HG02938 (cell line): ENCODE results near the gene SLC35A2.

Source experiments
- ATAC-seq: cut with Tn5 transposase; IDR thresholded peaks from one replicate; pipeline ENCODE4 v1.9.1; 2021; ENCODE audit warnings: mild to moderate bottlenecking, moderate library complexity; ENCODE audit not compliant: unreplicated experiment

Gene SLC35A2

DNA sequence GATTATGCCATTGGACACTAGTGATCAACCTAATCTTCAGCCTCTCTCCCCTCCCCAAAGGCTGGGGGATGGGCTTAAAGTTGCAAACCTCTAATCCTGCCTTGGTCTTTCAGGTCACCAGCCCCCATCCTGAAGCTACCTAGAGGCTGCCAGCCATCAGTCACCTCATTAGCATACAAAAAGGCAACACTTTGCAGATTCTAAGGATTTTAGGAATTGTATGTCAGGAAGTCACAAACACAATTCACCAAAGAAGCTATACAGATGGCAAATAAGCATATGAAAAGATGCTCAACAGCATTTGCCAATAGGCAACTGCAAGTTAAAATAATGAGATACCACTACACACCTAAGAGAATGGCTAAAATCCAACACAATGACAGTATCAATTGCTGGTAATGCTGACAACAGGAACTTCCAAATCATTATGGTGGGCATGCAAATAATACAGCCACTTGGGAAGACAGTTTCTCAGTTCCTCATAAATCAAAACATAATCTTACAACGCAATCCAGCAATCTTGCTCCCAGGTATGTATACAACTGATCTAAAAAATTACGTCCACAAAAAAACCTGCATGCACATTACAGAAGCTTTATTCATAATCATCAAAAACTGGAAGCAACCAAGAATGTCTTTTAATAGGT is 16.4 kb upstream of the SLC35A2 start:
- no peak for ATAC-seq

DNA sequence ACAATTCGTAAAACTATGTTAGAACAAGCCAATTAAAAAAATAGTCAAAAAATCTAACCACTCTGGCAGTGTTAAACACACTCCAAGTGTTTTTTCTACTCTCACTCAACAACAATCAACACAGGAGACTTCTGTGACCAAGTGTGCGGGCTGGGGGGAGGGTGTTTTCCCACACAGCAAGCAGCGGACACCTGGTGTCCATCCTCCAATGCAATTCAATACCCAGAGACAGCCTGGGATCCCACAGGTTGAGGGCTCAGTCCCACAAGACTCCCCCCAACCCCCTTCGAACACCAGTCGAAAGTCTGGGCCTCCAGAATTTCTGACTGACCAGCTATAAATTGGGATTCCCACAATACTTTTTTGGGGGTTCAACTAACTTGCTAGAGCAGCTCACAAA is 15.7 kb upstream of the SLC35A2 start:
- ATAC-seq: no peak

DNA sequence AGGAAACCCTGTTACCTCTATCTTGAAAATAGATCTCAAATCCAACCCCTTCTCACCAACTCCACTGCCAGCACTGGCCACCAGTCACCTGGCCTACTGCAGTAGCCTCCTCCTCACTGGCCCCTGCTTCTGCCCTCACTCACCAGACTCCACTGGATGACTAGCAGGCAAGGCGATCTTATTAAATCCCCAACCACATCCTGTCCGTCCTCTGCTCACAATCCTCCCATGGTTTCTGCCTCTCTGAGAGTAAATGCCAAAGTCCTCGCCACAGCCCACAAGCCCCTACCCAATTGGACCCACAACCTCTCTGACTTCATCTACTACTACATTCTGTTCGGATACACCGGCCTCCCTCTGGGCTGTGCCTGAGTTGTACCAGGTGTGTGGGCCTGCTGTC is 12.8 kb upstream of the SLC35A2 start:
- no peak for ATAC-seq

DNA sequence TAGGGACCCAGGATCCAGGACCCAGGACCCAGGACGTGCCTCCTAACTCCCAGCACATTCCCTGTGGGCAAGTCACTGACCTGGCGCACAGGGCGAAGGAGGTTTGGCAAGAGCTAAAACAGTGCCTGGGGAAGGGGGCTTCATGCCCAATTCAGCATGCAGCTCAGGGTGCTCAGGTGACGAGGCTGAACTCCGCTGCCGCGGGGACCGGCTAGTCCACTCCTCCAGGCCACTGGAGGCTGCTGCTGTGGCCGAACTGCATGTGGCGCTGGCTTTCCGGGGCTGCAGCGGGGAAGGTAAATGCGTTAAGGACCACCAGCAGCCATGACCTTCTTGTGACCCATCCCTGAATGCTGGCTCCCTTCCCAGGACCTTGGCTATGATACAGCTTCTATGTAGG is 12.3 kb upstream of the SLC35A2 start:
- ATAC-seq: no peak

DNA sequence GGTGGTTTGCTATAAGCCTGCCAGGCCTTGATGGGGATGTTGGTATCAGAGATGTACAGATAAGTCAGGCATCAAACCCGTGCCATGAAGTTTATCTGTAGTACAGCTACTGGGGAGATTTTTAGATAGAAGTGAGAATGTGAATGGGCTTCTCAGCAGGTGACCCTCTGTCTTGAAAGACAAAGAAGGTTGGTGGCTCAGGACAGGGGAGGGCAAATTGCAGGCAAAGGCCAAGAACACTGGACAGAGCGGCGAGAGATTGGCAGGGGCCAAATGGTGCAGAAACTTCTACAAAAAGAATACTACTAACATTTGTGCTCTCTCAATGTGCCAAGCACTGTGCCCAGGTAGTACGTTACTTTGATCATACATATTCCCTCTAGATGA is 9.3 kb upstream of the SLC35A2 start:
- no peak for ATAC-seq

DNA sequence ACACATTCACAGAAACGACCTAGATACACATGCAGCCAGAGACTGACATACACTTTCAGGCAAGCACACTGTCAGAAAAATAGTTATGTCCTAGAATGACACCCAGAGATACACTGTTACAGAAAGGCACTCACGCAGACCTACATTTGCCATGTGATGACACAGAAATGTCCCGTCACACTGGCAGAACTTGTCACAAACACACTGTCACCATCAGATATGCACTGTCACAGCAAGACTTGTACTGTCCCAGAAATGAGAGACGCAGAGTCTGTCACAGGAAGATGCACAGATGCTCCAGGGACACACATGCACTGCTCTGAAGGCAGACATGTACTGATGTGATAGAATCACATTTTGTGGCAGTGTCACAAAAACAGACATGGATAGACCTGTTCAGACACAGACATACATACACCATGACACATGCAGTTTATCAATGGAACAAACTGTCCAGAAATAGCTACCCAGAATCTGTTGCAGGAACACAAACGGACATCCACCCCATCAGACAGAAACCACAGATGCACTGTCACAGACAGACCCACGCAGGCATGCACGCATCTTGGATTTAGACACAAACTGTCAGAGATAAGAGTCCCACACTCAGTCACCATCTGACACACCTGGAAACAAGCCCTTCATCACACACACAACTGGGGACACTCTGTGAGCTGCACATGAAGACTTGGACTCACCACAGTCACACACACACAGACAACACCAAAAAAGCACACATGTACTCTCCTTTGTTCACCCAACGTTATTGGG is 8.7 kb upstream of the SLC35A2 start:
- ATAC-seq: no peak

DNA sequence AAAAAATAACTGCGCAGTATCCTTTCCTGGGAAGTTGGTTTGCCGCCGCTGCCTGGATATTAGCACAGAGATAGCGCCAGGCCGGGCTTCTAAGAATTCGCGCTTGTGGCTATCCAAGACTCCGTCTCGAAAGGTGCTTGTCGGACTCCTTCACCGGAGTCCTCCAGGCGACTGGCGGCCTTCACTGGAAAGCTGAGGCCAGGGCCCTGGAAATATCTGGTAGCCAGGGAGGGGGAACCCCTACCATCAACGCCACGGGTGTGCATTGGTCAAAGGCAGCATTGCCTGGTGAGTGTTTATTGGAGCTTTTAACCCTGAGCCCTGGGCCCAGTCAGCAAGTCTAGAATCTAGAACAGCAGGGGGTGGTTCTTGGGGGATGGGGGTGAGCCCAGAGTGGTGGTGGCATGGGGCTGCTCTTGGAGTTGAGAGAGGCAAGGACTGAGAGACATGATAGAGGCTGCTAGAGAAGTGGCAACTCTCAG is 8.0 kb upstream of the SLC35A2 start:
- no peak for ATAC-seq

DNA sequence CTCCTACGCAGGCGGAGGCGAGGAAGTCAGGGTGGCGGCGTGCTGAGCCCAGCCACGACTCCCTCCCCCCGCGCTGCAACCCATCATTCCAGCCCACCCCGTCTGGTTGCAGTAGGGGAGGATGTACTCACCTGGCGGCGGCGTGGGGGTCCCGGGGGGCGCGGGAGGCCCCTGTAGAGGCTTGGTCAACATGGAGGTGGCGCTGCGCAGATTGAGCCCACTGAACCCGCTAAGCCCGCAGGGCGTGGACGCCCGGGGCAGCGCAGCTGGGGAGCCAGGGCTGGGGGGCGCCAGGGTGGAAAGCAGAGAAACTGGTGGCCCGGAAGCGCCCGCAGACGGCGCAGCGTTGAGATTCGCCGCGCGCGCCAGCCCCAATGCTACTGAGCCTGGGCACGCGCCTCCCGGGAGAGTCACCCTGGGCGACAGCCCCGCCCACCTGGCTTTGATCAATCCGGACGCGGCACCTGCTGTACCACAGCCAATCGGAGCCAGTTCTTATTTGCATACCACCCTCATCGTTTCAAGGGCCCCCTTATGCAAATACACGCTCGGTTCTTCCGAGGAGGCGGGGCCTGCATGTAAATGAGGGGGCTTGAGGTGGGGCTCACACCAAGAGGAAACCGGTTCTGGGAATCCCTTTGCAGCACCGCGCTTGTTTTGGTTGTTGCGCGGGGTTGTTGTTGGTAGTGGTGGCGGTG is 7.3 kb upstream of the SLC35A2 start, which contains the start of gene PIM2:
TSS of gene PIM2 (minus strand) at position 382 of the 698 bp plus-strand sequence. CDS start at position 192, 190 bp downstream.
- ATAC-seq: peak; percentile 73

DNA sequence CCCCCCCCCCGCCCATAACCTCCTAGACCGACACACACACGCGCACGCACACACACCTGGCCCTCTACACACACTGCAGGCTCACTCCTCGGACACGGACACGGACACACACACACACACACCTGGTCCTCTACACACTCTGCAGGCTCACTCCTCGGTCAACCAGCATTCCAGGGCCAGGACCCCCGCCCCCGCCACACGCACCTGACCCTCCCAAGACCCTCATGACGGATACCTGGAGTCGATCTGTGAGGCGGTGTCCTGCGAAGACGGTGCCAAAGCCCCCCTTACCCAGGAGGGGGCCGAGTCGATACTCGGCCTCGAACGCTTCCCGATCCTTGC is 6.8 kb upstream of the SLC35A2 start:
- no peak for ATAC-seq

DNA sequence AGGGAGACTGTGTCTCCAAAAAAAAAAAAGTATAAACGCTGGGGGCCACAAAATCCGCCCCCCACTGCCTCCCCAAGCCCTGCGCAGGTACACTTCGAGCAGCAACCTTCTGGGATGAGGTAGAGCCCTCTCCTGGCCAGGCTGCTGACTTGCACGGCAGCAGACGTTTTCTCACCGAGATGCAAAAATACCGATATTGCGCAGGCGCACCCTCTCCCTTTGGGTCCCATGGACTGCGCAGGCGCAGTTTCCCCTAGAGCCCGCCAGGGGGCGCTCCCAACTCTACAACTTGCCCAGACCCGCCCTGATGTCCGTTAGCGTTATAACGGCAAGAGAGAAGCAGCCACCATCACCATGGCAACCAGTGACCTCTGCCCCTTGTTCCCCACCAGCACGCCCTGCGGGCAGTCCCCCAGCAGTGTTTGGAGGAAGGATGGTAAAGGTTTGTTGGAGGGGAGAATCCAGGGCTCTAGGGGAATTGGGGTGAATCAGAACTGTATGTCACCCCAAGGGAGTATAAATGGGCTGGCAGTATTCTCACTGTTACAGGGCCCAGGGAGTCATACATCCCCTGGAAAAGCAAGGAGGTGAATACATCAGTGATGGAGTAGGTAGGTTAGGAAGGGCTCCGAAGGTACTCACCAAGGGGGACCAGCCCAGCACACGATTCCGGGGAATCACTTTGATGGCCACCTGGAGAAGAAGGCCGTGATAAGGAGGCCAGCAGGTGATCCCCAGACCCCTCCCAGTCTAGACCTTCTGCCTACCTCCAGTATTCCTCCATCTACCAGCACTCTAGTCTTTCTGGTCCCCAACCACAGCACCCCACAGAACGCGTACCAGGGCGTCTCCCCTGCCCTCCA is 5.9 kb upstream of the SLC35A2 start:
- peak; percentile 41 for ATAC-seq

DNA sequence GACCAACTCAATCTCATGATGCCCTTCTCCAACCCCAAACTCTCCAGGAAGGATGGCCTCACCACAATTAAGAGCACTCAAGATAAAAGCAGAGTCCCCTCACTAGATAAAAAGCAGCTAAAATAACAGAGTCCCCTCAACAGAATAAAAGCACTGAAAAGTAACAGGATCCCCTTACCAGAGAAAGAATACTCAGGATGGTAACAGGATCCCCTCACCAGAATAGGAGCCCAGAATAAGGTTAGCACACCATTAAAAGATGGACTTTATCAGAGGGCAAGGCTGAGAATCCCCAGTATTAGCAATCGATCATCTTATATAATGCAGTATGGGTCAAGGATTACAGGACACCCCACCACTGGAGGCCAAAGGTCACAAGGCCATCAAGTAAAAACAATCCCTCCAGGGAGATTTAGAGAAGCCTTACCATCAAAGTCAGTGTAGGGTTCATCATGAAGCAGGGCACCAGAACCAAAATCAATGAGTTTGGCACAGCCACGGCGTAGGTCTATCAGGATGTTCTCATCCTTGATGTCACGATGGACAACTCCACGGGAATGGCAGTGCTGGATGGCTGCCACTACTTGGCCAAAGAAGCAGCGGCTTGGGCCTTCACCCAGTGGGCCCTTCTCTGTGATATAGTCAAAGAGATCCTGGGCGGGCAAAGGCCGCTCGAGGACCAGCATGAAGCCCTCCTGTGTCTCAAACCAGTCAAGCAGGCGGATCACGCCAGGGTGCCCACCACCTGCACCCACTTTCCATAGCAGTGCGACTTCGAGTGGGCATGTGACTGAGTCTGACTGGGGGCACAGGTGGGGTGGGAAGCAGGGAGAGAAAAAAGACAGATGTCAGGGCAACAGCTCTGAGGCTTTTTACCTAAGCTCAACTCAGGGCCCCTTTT is 3.4 kb upstream of the SLC35A2 start:
- ATAC-seq: no peak

DNA sequence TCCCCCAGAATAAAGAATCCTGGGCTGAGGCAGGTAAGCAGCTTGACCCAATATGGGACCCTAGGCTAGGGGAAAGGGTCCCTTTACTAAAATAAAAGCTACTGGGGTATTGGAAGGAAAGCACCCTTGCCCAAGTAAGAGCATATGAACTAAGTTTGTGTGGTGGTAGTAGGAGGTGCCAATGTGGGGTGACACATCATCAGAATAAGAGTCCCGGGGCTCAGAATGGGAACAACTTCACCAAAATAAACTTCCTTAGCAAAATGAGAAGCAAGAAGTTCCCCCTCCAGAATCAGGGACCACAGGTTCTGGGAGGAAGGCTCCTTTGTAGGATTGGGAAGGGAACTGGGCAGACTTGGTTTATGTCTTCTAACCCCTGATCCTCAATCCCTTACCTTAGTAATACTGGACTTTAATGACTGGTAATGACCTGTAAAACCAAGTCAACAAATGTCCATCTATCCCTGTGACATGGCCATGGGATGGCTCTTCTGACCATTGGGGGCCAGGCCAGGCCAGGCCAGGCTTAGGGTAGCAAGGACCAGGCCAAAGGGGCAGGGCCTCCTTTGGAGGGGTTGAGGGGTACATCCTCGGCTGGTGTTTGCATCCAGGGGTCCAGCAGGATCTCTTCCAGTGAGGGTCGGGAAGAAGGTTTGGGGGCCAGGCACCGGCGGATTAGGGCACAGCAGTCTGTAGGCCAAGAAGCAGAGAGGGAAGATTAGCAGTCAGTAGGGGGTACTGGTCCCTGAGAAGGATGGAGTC is 2.3 kb upstream of the SLC35A2 start:
- no peak for ATAC-seq

DNA sequence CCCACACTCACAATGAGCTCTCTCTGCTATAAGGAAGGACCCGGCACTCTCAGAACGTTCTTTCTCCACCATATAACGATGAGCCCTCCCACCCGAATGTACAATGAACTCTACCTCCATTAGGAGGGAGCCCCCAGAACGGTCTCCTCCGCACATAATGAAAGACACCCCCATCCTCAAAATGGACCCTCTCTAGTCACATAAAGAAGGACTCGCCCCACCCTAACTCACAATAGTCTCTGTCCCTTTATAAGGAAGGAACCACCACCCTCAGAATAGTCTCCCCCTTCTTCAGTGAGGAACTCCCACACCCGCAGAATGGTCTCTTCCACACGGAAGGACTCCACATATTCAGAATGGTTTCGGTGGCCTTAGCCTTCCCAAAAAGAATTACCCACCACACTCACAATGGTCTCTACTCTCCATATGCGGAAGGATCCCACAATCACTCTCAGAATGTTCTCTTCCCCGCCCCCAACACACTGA is 477 bp downstream of the SLC35A2 start:
- peak; percentile 4 for ATAC-seq

DNA sequence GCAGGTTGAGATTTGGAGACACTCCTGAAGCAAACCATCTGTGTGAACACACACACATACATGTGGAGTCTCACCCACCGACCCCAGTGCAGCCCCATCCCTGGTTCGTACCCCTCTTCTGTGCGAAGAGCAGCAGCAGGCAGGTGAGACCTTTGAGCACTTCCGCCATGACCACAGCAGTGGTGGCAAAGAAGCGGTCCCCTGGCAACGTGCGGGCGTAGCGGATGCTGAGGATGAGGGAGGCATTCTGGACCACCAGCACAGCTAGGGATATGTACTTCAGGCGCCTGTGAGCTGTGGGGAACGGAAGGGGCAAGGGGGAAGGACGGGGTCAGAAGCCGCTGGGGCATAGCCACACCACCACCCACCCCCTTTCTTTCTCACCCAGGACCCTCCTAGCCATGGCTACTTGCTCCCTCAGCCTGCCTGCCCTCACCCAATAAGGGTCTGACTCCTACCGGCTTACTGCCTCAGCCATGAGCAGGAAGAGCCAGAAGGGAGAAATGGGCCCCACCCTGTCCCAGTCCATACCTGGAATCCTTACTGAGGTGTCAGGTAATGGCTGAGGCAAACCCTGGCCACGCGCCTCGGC is 1.6 kb downstream of the SLC35A2 start:
- no peak for ATAC-seq

DNA sequence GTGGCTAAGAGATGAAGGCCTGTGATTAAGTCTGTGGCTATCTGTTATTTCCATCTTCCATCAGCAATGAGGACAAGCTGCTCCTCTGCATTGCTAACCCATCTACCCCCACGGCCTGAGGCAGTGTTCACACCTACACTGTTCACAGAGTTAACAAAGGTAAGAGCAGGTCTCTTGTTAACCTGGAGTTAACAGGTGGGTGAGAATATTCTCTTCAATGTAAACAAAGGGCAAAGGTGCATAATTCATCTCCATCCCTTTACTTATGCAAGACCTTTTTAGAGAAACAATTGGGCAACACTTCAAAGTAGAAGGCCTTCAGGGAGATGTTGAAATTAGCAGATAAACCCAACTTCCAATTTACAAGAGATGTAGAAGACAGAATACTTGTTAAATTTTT is 2.8 kb downstream of the SLC35A2 start:
- no peak for ATAC-seq

DNA sequence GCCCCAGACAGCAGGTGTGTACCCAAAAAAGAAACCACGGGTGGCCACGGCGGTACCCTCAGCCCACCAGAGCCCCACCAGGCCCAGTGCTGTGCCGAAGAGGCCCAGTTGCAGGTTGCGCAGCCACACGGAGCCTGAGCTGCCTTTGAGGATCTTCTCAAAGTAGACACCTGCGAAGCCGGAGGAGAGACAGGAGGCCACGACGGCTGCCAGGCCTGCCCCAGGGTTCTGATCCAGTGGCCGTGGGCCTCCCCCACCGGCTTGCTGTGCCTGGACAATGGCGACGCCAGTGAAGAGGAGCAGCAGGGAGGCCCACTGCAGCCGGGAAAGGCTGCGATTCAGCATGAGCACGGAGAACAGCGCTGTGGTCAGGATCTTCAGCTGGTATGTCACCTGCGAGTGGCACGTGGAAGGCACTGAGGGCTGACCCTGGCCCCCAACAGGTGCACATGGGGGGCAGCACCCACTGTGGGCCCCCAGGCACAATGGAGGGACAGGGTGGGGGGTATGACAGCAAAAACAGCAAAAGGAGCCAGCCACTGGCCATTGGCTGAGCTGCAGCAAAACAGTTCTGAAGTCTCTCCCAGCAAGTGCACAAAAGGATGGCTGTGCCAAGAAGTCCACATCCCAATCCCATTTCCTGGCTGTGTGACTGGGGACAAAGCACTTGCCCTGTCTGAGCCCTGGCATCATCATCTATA is 6.2 kb downstream of the SLC35A2 start:
- no peak for ATAC-seq

DNA sequence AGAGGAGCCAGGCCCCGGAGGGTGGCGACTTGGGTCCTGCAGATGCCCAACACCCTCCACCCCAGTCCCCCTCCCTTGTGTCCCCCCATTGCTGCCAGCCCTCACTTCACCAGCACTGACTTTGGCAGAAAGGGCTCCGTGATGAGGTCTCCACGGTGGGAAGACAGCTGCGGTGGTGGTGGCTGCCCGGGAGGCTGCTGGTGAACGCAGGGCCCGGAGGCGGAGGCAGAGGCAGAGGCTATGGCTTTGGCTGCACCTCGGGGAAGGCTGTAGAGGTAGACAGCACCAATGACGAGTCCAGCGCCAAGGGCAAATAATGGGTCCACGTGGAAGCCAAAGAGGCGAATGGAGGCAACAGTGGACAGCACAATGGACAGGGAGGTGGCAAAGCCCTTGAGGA is 6.8 kb downstream of the SLC35A2 start:
- ATAC-seq: no peak

DNA sequence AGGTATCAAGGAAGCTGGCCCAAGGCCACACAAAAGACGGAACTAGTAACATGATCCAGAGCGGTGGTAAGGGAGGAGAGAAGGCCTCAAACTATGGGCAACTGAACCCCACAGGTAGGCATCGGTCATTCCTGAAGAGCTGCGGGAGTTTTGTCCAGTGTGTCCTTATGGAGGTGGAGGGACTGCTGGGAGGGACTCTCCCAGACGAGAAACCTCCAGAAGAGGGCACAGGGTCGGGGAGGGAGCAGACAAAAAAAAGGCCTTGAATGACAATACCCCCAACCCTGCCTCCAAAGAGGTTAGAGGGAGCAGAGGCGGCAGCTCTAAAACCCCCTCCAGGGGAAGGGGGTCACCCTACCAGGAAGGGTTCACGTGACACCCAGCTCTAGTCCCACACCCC is 7.3 kb downstream of the SLC35A2 start:
- no peak for ATAC-seq
